Measurements from ENCODE around the gene NEUROD1.

The NEUROD1 gene

DNA sequence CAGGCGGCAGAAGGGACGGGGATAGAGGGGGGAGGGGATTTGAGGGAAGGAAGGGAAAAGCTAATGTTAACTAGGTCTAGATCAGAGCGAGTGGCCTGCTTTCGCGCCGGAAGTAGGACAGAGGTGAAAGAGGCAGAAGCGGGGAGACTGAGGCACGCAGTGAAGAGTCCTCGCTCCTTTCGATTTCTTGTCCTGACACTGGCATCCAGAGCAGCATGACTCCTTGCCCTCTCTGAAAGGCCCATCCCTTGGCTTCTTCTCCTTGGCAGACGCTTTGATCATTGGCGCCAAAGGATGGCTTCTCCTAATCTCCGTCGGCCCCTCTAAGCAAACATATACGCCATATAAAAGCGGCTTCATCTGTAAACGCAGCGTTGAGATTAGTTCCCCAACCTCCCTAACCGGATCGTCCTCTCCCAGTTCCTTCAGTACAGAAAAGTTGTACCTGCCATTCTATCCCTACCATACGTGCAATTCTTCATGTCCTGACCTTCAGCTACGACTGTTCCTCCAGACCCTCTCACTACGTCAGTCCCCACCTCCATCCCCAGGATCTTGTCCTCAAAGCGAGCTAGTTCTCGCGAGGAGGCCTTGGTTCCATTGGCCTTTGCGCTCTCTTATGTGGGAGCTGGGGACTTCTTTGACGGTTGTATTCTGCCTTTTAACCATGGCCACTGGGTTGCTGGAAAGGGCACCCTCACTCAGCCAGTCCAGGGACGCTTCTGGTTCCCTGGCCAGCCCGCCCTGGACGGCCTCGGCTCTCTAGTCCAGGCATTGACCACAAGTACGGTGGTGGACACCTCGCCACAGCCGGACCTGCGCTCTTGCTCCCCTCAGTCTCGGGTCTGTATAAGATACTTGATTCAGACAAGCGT lies 857 bp upstream of the NEUROD1 start:
- no peak for DNase-seq (ENCODE audit: low read depth in 2 of 2)

DNA sequence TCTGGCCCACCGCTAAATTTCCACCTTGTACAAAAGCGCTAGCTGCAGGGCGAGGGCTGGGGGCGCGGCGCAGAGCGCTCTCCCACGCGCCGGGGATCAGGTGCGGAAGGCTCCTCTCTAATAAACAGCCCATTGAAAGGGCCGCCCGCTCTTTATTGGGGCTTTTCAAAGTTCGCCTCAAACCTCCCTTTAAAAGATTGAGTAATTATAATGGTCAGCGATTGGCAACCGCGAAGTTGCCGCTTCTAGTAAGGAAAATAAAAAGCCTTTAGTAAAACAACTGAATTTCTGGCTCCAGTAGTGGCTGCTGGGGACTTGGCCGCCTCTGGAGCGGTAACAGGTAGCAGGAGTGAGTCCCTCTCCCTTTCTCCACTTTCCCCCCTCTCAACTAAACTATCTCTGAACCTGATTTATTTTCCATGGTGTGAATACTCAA lies 755 bp downstream of the NEUROD1 start:
- DNase-seq (ENCODE audit: low read depth in 2 of 2), result no peak

- no peak for DNase-seq (ENCODE audit: low read depth in 2 of 2)
Measured at GRCh38 chr2:181678861-181679543, 1.3 kb downstream of the NEUROD1 start.

DNA sequence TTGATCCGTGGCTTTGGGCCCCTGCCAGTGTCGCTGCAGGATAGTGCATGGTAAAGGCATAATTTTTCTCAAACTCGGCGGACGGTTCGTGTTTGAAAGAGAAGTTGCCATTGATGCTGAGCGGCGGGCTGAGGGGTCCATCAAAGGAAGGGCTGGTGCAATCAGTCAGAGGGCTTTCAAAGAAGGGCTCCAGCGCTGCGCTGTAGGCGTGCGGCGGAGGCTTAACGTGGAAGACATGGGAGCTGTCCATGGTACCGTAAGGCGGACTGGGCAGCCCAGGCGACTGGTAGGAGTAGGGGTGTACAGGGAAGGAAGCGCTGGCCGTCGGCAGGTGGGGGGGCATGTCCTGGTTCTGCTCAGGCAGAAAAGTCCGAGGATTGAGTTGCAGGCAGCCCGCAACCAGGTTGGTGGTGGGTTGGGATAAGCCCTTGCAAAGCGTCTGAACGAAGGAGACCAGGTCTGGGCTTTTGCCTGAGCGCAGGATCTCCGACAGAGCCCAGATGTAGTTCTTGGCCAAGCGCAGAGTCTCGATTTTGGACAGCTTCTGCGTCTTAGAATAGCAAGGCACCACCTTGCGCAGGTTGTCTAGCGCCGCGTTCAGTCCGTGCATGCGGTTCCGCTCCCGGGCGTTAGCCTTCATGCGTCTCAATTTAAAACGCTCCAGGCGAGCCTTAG lies 2.3 kb downstream of the NEUROD1 start:
- peak in 1 of 2 donors; percentile 55 for DNase-seq (ENCODE audit: low read depth in 2 of 2)

GRCh38 chr2:181675254-181675653 lies 5.1 kb downstream of the NEUROD1 start:
- DNase-seq (ENCODE audit: low read depth in 2 of 2), result no peak

GRCh38 chr2:181674461-181674860 lies 5.9 kb downstream of the NEUROD1 start:
- DNase-seq (ENCODE audit: low read depth in 2 of 2), result no peak

GRCh38 chr2:181673173-181673572 lies 7.1 kb downstream of the NEUROD1 start:
- DNase-seq (ENCODE audit: low read depth in 2 of 2), result no peak

GRCh38 chr2:181672255-181673008 lies 7.9 kb downstream of the NEUROD1 start:
- no peak for DNase-seq (ENCODE audit: low read depth in 2 of 2)

GRCh38 chr2:181670632-181671031 lies 9.7 kb downstream of the NEUROD1 start:
- DNase-seq (ENCODE audit: low read depth in 2 of 2), result no peak

GRCh38 chr2:181667234-181667633 lies 13.1 kb downstream of the NEUROD1 start:
- no peak for DNase-seq (ENCODE audit: low read depth in 2 of 2)

GRCh38 chr2:181662287-181662686 lies 18.0 kb downstream of the NEUROD1 start:
- DNase-seq (ENCODE audit: low read depth in 2 of 2), result no peak

GRCh38 chr2:181660181-181660580 lies 20.1 kb downstream of the NEUROD1 start:
- DNase-seq (ENCODE audit: low read depth in 2 of 2), result no peak

DNA sequence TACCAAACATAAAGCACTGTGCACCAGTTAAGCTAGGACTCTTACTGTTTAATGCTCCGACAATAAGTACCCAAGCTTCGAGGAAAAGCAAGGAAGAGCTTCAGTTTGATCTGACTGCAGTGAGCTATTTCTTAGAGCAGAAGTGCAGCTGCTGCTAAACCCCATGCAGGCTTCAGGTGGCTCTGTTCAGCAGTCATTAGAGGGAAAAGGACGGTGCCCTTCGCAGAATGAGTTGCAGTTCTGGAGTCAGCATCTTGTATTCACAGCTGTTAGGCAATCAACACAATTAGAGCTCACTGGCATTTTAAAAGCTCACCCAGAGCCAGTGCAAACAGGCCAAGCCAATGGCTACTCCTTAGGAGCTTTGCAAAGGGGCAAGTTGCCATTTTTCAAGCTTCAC lies 21.9 kb downstream of the NEUROD1 start:
- no peak for DNase-seq (ENCODE audit: low read depth in 2 of 2)

- DNase-seq (ENCODE audit: low read depth in 2 of 2), result no peak
Measured at GRCh38 chr2:181657379-181657778, 22.9 kb downstream of the NEUROD1 start.

DNA sequence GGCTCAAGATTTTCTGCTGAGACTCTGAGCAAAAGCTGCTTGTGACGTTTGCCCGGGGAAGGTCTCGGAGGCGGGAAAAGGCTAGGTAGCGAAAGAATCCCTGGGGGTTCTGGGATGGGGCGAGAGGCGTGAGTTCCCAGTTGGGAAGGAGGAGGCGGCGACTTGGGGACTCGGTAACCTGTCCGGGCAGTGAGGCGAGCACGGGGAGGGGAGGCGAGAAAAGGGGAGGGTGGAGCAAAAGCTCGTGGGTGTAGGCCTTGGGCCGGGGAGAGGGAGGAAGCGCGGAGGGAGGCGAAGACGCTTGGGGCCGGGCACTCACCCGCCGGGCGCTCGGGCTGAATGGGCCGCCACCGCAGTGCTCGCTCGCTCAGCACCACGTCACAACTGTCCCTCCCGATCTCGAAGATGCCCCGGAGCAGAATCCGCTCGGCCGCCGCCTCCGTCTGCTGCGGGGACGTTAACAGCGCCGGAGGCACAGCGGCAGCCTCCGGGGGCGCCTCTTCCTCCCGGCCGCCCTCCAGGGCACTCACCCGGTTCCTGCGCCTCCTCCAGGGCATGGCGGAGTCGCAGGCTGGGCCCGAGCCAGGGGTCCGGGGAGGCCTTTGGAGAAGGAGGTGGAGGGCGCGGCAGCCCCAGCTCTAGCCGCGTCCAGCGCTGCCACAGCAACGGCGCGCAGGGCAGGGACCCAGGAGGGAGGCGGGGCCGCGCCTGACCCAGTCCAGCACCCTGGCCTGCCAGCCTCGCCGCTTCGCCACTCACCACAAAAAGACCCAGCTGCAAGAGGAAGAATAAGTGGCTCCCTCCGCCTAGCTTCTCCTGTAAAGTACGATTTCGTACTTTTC lies 23.6 kb downstream of the NEUROD1 start, which contains the start of gene CERKL:
CERKL (minus strand) TSS at position 656 of the 842 bp plus-strand sequence; CDS start at position 557, 99 bp downstream.
- DNase-seq (ENCODE audit: low read depth in 2 of 2), result no peak

DNA sequence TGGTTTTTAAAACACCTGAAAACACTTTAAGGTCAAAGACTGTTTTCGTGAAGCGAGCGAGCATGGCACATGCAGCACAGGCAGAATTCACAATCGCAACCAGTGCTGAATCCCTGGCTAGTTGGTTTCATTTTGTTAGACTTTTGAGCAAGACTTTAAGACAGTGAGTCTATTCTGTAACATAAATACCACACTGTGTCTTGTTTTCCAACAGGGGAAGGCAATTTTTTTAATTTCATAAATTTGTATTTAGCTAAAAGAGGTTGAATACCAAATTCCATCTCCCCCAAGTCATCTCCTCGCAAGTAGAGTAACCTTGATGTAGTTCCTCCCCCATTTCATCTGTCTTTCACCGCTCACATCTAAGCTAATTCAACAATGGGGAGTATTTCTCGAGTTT lies 24.8 kb downstream of the NEUROD1 start:
- DNase-seq (ENCODE audit: low read depth in 2 of 2), result no peak

- DNase-seq (ENCODE audit: low read depth in 2 of 2), result no peak
Measured at GRCh38 chr2:181649436-181649979, 30.8 kb downstream of the NEUROD1 start.

DNA sequence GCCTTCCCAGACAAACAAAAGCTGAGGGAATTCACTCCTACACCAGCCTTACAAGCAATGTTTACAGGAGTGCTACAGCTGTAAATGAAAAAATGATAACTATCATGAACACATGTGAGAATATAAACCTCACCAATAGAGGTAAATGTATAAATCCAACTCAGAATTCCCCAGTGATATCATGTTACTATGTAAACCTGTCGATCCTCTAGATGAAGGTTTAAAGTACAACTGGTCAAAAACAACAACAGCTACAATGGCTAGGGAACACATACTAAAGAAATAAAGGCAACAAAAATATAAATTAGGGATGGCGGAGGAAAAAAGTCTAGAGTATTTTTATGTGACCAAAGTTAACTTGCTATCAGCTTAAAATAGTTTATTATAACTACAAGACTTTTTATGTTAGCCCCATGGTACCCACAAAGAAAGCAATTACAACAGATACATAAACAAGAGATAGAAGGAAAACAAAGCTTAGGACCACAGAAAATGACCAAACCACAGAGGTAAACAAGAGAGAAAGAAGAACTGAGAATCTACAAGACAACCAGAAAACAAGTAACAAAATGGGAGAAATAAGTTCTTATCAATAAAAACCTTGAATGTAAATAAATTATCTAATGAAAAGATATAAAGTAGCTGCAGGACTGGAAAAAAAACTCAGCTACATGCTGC lies 31.7 kb downstream of the NEUROD1 start:
- no peak for DNase-seq (ENCODE audit: low read depth in 2 of 2)

GRCh38 chr2:181646415-181646987 lies 33.8 kb downstream of the NEUROD1 start:
- DNase-seq (ENCODE audit: low read depth in 2 of 2), result no peak
